ENCODE measurements around the gene RCSD1.

Gene RCSD1

DNA sequence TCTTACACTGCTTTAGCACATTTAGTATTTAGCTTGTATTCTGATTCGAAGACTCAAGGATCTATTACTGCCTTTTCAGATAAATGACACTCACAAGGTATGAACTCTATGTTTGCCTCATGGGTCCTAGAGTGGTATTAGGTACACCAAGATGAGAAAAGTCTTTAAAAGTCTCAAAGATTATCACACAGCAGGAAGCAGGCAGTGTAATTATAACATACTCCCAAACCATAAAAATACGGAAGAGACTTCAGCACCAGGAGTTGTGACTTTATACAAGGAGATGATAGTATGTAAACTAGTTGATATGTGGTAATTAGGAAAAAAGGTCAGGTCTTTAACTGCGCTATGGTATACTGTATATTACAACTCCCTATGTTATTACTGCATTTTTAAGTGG, 11.2 kb upstream of the RCSD1 start:
- no peak for DNase-seq

DNA sequence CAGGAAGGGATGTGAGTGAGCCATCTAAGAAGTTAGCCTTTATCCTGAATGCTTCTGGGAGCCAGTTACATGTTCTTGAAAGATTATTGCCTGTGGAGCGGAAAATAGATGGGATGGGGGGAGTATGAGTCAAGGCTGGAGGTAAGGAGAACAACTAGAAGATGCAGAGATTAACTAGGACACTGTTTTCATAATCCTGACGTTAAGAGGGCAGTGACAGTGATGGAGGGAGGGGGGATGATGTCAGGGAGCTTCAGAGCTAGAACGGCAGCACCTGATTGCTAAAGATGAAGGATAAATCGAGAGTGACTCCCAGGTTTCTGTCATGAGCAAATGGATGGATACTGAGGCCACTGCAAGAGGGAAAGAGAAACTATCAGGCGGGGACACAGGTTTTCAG, 10.0 kb upstream of the RCSD1 start:
- no peak for DNase-seq

DNA sequence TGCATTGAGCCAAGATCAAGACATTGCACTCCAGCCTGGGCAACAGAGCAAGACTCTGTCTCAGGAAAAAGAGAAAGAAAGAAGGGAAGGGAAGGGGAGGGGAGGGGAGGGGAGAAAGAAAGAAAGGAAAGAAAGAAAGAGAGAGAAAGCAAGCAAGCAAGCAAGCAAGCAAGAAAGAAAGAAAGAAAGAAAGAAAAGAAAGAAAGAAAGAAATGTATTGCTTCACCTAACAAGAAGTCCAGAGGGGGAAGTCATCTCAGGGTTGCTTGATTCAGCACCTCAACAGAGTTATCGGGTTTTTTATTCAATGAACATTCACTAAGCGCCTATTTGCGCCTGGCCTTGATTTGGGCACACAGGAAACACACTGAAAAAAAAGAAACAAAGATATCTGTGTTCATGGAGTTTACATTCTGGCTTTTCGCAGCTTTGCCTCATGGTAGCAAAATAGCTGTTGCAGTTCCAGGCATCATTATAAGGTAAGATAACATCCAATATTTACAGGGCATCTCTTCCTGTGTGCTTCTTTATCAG, 8.2 kb upstream of the RCSD1 start:
- no peak for DNase-seq

DNA sequence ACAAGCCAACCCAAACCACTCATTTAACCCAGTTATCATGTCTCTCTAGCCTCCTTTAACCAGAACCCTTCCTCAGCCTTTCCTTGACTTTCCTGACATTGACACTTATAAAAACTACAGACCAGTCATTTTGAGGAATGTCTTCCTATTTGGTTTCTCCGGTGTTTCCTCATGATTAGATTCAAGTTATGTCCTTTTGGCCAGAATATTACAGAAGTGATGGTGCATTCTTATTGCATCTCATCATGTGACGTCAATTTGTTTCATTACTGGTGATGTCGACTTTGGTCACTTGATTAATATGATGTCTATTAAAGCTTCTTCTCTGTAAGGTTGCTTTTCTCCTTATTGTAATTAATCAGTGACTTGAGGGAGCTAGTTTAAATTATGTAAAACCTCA, 6.1 kb upstream of the RCSD1 start:
- DNase-seq: no peak

DNA sequence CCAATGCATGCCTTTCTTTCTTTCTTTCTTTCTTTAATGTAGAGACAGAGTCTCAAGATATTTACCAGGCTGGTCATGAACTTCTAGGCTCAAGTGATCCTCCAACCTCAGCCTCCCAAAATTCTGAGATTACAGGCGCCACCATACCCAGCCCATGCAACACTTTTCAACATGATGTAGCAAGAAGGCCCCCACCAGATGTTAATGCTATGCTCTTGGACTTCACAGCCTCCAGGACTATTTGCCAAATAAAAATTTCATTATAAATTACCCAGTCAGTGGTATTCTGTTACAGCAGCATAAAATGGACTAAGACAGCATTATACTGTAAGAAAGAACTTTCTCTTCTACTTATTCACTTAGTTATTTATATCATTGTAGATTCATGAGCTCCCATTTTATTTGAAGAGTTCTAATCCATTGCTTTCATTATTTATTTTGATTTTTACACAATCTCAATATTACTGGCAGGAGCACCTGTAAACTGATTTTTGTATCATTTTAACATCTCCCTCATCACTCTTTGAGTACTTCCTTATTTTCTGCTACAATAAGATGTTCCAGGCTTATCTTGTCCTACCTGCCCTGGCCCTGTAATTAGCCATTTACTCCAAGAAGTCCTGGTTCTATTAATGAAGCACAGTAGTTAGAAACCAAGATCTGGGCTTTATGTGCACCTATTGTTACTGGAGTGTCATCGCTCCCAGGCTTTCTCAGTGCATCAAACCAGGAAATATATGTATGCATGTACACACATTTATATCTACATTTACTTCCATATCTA, 4.8 kb upstream of the RCSD1 start:
- no peak for DNase-seq

DNA sequence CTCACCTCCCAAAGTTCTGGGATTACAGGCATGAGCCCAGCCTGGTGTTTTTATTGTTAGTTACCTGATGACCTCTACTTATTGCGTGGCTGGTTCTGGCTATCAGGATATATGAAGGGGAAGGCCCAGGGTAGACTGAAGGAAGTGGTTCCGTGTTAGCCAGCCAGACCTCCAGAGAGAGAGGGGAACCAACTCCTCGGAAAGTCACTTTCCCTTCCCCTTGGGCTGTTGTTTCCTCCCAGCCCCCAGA, 2.5 kb upstream of the RCSD1 start:
- no peak for DNase-seq

DNA sequence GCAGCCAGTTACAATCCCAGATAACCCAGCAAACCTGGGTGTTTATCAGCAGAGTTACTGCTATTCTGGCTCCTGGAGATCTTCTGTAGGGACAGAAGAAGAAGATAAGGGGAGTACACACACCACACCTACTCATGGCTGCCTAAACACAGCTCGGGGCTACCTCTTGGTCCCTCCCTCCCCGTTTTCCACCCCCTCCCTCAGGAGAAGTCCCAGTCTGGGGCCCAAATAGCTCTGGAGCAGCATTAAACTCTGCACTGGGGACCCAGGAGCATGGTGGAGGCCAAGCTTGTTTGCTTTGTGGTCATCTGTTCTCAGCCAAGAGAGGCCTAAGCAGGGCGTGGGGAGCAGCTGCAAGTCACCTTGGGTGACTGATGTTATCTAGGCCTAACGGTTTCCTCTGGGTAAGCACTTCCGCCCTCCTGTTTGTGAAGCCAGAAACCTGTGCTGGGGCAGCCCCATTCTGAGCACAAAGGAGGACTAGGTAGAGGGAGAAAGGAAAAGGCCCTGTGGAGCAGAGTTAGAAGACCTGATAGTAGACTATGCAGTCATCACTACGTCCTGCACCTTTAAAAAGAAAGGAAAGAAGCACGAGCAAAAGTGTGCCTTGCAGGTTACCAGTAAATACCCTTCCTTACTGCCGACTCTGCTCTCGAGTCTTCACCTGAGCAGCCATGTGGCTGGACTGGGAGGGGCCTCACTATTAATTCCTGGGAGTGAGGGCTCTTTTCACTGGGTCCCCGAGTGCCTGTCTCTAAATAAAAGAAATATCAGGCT, 2.0 kb upstream of the RCSD1 start:
- peak; percentile 21 for DNase-seq

DNA sequence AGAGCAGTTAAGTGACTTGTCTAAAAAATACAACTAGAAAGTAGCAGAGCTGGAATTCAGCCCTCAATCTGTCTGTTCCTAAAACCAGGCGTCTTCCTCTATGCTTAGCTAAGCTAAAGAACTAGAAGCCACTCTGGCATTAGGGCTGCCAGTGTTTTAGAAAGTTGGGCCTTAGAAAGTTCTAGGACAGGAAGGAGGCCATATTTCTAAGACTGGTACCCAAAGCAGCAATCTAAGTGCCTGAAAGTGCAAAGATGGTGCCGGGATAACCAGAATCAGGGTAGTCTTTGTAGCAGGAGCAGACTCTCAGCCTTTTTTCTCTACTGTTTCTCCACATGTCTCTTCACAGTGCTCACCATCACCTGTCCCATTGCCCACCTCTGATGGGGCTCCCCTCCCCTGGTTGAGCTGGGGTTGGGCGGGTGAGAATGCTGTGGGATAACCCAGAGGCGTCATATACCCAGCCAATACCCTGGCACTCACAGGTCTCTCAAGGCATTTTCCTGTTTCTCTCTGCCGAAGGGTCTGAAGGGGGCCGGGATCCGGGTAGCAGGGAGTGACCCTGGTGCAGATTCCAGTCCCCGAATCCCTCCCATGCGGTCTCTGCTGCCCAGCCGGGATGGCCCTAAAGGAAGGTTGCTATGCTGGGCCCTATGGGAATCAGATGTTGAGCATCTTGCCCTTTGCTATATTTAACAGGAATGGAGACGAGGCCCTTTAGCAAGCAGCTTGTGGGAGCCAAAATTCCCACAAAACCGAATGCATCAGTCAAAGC, 1.1 kb upstream of the RCSD1 start:
- no peak for DNase-seq

DNA sequence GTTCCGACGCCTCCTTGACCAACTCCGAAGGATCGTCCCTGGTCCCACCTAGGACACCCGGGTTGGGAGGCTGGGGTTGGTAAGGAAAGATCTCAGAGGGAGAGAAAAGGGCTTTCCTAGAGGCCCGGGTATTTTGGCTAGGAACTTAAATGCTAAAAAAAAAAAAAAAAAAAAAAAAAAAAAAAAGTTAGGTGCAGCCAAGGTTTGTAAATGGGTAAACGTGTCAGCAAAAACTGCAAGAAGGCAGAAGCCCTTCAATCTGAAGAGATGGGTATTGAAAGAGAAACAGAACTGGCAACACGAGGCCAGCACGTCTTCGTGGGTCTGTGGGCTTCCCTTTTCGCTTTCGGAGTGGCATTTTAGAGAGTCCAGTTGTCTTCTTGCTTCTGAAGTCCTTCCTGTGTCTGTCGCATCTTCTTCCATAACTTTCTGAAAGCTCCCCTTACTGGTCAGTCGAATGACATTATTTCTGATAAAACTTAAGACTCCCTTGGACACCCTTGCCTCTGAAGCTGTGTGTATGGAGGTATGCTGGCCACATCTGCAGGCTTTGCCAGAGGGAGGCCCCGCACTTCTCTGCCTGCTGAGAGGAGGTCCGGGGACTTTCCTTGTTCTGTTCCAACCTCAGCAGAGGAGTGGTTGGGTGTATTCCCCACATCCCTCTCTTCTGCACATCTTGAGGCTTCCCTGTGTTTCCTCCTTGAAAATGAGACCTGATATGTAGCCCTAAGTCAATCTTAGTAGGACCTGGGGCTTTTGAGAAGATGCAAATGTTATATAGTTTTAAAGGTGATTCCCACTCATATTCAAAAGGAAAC, 745 bp downstream of the RCSD1 start:
- no peak for DNase-seq

DNA sequence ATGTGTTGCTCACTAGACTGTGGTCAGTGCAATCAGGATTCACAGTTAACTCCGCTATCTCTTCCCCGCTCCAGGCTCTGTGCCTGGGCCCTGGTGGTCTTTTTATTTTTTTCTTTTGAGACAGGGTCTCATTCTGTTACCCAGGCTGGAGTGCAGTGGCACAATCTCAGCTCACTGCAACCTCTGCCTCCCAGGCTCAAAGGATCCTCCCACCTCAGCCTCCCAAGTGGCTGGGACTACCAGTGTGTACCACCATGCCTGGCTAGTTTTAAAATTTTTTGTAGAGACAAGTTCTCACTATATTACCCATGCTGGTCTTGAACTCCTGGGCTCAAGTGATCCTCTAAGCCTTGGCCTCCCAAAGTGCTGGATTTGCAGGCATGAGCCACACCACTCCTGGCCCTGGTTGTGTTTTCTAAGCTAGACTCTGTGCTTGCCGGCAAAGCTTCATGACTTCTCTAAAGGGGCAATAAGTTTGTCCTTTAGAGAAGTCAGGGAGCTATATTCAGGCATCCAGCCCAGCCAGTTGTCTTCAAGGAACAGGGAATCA, 1.4 kb downstream of the RCSD1 start:
- DNase-seq: no peak

DNA sequence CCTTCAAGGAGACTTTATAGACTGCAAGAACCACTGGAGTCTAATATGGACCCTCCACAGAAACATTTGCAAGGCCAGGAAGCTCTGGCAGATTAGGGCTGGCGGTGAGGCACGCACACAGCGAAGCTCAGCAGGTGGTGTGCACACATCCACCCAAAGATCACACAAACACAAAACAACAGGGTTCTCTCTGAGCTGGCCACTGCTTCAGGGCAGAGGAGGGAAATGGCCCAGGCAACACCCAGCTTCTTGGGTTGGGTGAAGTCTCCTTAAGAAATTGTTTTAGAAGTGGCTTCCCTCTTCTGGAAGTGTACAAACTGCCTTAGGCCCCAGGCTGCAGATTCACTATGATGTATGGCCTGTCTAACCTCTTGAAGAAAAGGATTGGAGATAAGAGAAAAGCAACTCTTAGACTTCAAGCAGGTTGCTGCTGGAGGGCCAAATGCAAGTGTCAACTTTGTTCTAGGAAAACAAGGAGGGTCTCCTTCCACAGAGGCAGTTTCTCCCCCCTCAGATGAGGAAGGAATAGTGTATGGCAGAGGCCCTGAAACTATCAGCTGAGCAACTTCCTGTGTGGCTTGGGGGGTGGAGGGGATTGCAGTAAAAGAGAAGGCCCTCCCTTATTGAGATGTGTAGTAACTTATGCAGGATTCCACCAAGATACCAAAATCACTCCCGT, 2.0 kb downstream of the RCSD1 start:
- DNase-seq: no peak

DNA sequence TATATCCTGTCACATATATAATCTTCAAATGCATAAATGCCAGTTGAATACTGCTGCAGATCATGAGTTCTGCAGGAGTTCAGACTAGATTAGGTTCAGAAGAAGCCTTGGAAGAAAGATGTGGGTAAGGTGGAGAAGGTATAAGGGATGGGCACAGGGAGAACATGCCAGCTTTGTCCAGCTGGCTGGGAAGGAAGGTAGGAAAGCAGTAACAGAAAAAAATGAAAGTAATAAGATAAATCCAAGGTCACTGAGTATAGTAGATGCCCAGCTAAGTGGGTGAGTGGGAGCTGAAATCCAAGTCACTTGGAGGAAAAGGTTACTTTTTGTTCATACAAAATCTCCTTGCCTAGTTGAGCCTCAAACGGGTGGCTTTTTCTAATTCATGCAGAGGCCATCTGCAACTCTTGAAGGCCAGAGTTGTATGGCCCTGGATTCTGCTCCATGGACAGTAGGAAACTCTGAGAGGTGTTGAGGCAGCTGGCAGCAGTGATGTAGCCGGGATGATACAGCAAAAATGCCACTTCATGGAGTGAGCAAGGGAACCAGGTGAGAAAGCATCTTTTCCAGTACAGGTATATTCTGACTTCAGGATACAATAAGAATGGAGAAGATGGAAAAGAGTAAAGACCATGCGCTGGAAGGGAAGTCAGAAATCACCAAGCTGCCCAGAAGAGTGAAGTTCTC, 3.4 kb downstream of the RCSD1 start:
- DNase-seq: no peak

DNA sequence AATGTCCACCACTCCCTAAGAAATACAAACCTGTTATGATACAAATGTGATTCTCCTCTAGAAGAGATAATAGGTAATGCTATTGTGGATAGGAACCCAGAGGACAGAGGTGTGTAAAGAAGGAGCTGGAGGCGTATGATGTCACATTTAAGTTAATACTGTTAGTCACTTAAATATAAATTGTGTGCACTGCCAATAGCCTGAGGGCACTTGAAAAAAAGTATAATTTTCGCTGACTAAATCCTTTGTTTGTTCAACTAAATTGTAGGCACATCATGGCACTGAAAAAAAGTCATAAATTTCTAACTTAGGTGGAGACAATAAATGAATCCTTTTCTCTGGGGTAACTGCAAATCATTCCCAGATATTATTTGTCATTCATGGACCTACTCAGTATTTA, 4.4 kb downstream of the RCSD1 start:
- DNase-seq: no peak

DNA sequence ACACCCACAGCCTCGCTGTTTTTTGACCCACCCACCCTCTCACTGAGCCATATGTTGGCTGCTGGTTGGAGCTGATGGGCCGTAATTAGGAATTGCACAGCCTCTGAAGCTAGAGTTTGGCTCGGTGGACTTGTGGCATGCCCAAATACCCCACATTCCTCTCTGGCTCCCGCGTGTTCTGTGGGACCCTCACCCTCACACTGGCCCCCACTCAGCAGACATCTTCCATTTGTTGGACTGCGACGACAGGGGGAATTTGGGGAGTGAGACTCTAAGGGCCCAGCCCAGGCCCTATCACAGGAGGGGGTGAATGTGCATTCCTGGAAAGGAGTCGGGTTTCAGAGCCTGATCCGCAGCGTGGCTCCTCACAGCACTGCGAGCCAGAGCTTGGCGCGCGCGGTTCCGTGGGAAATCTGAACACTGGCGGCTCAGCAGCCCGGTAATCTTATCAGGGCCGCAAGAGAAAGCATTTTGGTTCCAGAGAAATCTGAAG, 5.2 kb downstream of the RCSD1 start:
- DNase-seq: no peak

DNA sequence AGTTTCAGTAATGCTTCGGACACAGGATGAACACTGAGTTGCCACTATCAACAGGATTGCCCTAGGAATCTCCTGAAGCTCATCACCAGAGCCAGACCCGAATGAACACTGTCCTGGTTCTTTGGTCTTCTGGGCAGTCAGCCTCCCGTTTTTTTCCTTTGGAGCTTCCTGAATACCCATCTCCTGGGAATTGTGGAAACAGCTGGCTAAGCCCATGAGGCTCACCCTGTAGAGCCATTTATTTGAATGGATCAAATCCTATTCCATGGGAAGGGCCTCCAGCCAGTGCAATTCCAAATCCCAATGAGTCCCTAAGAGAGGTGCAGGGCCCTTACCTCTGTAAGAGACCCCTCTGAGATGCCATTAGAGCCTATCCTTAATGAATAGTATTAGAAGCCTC, 5.9 kb downstream of the RCSD1 start:
- no peak for DNase-seq

DNA sequence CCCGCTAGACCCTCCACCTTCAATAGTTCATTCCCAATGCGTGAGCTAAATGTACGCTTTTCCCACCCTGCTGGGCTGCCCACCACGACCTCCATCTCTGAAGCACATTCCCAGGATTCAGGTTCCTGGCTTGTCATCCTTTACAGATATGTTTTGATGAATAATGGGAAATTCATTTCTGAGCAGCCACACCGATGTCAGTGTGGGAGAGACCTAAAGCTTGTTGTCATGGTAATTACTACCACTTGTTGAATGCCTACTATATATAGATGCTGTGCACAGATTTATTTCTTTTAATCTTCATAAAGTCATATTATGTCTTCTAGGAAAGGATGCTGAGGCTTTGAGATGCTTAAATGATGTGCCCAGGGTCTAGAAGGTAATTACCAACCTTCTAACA, 8.0 kb downstream of the RCSD1 start:
- DNase-seq: no peak

DNA sequence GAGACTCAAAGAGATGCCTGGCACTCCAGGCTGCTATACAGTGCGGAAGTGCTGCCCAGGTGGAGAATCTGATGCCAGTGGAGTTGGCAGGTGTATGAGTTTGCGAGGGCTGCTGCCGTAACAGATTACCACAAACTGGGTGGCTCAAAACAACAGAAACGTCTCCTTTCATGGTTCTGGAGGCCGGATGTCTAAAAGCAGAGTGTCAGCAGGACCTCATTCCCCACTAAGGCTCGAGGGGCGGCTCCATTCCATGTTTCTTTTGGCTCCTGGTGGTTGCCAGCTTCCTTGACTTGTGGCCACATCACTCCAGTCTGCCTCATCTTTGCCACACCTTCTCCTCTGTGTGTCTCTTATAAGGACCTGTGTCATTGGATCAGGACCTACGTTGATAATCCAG, 10.0 kb downstream of the RCSD1 start:
- DNase-seq: no peak

DNA sequence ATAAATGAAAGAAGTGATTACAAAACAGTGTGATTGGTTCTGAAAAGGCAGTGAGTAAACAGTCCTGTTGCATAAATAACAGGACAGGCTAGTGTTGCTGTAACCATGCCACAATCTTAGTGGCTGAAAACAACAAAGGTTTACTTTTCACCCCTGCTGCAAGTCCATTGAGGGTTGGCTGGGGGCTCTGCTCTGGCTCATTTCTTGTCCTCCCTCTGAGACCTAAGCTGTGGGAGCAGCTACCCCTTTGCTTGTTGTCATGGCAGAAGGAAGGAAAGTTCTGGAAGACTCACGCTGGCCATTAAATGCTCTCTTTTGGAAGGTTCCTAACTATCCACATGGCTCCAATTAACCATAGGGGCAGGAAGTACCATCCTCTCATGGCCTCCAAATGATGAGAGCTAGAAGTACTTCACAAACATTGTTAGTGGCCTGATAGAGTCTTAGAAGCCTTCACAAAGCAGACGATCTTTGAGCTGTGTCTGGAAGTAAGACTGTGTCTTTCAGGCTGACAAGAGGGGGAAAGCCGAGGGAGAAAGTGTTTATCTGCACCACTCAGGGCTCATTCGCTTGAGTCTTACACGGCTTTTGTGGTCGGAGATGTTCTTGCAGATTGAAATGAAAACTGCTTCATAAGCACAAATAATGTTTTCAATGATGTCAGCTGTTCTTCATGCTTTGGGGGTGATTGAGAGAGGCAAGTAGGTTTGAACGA, 11.9 kb downstream of the RCSD1 start:
- DNase-seq: no peak

DNA sequence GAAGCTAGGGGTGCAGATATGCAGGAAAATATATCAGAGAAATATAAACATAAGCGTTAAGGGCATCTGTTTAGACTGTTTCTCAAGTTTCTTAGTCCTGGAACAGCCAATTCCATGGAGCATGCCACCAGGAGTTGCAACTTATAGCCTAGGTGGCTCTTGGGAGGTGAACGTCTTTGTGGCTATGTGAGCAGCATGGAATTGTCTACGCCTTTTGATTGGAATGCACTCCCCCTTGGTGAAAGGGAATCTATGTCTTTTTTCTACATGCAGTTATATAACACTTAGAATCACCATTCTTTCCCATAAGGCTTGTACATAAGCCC, 12.4 kb downstream of the RCSD1 start:
- DNase-seq: no peak

DNA sequence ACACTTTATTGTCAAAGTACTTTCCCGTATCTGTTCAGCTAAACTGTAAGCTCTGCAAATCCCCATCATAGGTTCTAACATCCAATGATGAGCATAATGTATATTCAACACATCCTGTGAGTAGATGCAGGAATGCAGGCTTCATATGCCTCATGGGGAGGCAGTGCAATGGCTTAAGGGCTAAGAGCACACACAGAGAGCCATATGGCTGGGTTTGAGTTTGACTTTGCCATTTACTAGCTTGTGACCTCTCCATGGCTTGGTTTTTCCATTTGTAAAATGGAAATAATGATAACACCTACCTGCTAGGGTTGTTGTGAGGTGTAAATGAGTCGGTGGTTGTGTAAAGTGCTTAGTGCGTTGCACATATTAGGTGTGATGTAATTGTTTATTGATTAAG, 13.4 kb downstream of the RCSD1 start:
- no peak for DNase-seq

DNA sequence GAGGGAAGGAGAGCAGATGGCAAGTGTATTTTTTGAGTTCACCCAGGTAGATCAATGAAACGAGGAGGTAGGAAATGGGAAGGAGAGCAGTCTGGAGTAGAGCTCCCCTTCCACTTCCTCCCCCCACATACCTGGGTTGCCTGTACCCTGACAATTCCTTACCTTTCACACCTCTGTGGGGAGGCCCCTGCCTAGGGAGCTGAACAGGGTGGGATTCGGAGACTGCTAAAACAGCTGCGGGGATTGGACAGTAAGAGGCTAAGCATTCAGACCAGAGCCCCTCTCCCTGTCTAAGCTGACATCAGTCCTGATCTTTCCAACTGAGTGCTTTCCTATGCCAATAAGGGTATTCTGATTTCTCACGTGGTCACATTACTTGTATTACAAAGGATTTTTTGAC, 14.5 kb downstream of the RCSD1 start:
- no peak for DNase-seq
